ENCODE results near the gene PRX. TPM values are rescaled to one million over a fixed set of nuclear protein-coding genes. Genes with fewer than 3 reads are reported as not detected.

The PRX gene
- total RNA-seq, 1 donor from 2014 or later = 0.96 TPM

DNA sequence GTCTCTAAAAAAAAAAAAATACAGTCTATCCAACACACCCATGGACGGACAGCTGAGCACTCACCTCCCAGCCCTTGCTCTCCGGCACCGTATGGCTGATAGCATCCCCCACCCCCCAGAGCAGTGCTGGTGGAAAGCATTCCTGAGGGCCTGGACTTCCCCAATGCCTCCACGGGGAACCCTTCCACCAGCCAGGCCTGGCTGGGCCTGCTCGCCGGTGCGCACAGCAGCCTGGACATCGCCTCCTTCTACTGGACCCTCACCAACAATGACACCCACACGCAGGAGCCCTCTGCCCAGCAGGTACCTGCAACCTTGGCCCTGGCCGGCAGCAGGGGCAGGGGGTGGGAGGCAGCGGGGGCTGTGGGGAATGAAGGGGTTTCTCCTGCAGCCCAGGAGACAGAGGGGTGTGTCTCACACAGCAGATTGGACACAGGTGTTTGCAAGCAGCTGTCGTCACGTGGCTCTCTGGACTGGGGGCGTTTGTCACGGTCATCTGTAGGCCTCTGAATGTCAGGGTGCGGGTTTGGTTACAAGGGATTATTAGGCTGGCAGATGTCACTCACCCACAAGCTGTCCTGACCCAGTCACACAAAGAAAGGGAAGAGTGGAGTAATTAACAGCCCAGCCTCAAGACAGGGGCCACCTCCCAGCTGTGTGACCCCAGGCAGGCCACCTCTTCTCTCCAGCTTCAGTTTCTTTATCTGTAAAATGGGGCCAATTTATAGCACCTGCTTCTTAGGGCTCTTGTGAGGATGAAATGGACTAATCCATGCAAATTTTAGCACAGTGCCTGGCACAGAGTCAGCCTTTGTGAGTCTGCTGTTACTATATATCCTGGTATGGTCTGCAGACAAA is 45.4 kb downstream of the PRX start:
- DNase-seq (ENCODE audit: low spot score, unreplicated experiment) = no peak
- H3K27me3 Mint-ChIP-seq = no peaks in the 10 kb centered on the region
- peaks cover 4% of the 10 kb centered on the region for H3K36me3 Mint-ChIP-seq (ENCODE audit: insufficient read depth)
- H3K4me1 Mint-ChIP-seq (ENCODE audit: low read depth) = peaks cover 13% of the 10 kb centered on the region
- TF ChIP-seq, protein P1, sequence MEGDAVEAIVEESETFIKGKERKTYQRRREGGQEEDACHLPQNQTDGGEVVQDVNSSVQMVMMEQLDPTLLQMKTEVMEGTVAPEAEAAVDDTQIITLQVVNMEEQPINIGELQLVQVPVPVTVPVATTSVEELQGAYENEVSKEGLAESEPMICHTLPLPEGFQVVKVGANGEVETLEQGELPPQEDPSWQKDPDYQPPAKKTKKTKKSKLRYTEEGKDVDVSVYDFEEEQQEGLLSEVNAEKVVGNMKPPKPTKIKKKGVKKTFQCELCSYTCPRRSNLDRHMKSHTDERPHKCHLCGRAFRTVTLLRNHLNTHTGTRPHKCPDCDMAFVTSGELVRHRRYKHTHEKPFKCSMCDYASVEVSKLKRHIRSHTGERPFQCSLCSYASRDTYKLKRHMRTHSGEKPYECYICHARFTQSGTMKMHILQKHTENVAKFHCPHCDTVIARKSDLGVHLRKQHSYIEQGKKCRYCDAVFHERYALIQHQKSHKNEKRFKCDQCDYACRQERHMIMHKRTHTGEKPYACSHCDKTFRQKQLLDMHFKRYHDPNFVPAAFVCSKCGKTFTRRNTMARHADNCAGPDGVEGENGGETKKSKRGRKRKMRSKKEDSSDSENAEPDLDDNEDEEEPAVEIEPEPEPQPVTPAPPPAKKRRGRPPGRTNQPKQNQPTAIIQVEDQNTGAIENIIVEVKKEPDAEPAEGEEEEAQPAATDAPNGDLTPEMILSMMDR (IDR thresholded peaks at IDR 0.05; ENCODE audit: unreplicated experiment) = no peak
- no peak overlapping the region for H3K27ac Mint-ChIP-seq
- H3K4me3 Mint-ChIP-seq (ENCODE audit: low read depth) = no peak overlapping the region
- H3K9me3 Mint-ChIP-seq (ENCODE audit: low read depth) = no peaks in the 10 kb centered on the region

DNA sequence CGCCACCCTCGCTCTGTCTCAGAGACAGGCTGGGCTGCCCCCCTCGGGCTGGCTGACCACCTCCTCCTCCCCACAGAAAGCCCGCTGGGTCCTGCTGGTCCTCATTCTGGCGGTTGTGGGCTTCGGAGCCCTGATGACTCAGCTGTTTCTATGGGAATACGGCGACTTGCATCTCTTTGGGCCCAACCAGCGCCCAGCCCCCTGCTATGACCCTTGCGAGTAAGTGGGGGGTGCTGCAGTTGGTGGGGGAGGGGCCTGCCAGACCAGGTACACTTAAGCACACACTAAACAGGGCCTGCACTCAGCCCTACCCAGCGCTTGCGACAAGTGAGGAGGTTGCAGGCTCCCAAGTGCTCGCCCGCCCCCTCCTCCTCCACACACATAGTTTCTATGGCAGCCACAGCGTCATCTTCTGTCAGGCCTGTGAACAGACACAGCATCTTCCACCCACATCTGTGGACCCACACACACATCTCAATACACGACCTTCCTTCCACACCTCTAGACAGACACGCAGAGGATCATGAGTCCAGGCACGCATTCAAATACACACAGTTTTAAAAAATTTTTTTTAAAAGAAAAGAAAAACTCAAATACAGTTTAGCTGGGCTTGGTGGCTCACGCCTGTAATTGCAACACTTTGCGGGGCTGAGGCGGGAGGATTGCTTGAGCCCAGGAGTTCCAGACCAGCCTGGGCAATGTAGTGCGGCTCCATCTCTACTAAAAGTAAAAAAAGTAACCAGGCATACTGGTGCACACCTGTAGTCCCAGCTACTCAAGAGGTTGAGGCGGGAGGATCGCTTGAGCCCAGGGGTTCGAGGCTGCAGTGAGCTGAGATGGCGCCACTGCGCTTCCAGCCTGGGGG is 46.2 kb downstream of the PRX start:
- H3K27ac Mint-ChIP-seq = peak overlapping the region; percentile 88
- TF ChIP-seq, protein P1 (IDR thresholded peaks at IDR 0.05; ENCODE audit: unreplicated experiment) = no peak
- no peaks in the 10 kb centered on the region for H3K27me3 Mint-ChIP-seq
- peak overlapping the region; percentile 77 for H3K4me3 Mint-ChIP-seq (ENCODE audit: low read depth)
- peaks cover 4% of the 10 kb centered on the region for H3K36me3 Mint-ChIP-seq (ENCODE audit: insufficient read depth)
- H3K4me1 Mint-ChIP-seq (ENCODE audit: low read depth) = peaks cover 13% of the 10 kb centered on the region
- no peaks in the 10 kb centered on the region for H3K9me3 Mint-ChIP-seq (ENCODE audit: low read depth)
- DNase-seq (ENCODE audit: low spot score, unreplicated experiment) = peak; percentile 60

DNA sequence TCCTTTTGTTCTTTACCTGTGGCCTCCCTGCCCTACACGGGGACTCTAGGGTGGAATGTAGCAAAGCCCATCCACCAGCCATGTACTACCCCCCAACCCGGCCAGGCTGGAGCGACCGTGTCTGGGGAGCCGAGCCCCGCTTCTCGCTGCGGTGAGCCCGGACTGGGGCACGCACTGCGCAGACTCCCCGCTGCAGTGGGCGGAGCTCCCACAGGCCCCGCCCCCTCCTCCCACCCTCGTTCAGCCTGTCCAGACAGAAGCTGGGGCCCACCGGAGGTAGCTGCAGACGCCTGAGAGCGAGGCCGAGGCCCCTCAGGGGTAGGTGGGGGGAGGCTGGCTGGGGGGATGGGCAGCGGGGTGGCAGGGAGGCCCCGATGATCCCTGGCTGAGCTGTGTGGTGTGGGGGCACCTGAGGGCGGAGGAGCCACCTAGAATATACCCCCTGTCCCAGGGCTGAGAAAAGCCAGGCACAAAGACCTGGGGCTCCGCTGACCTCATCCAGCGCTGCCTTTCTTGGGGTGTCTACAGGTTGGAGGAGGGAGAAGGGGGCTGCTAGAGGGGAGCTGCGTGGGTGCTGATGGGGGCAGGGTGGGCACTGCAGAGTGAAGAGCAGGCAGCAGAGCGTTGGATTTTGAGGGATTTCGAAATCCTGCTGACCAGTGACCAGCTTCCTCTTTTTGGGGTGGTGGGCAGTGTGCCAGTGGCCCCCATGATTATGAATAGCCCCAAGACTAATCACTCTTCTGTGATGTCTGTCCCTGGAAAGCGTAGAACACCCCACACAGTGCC is 47.4 kb downstream of the PRX start:
- DNase-seq (ENCODE audit: low spot score, unreplicated experiment) = peak; percentile 88
- Mint-ChIP-seq H3K4me1 (ENCODE audit: low read depth) (peaks cover 13% of the 10 kb centered on the region), H3K36me3 (ENCODE audit: insufficient read depth) (peaks cover 4% of the 10 kb centered on the region), H3K27me3 (no peaks in the 10 kb centered on the region), H3K27ac (peak overlapping the region; percentile 91), H3K9me3 (ENCODE audit: low read depth) (no peaks in the 10 kb centered on the region), H3K4me3 (ENCODE audit: low read depth) (peak overlapping the region; percentile 77)
- TF ChIP-seq, protein P1 (IDR thresholded peaks at IDR 0.05; ENCODE audit: unreplicated experiment) = no peak

DNA sequence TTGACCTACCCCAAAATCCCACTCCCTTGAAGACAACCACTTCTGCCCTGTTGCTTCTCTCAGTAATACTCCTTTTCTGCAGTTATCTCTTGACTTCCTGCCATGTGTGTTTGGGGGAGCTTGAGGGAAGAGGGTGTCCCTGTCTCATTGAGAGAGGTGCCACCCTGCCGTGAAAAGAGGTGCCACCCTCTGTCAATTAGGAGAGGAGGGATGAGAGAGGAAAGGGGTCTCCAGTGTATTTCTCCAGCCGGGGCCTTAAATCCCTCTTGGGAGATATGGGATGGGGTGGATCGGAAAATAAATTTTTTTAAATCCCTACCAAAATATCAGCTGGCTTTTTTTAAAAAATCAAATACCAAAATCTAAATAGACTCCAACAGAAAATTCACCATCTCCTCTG is 48.2 kb downstream of the PRX start:
- Mint-ChIP-seq H3K4me1 (ENCODE audit: low read depth) (peaks cover 13% of the 10 kb centered on the region), H3K9me3 (ENCODE audit: low read depth) (no peaks in the 10 kb centered on the region), H3K27ac (peak overlapping the region; percentile 91), H3K4me3 (ENCODE audit: low read depth) (peak overlapping the region; percentile 77), H3K36me3 (ENCODE audit: insufficient read depth) (peaks cover 4% of the 10 kb centered on the region), H3K27me3 (no peaks in the 10 kb centered on the region)
- TF ChIP-seq, protein P1 (IDR thresholded peaks at IDR 0.05; ENCODE audit: unreplicated experiment) = no peak
- no peak for DNase-seq (ENCODE audit: low spot score, unreplicated experiment)

DNA sequence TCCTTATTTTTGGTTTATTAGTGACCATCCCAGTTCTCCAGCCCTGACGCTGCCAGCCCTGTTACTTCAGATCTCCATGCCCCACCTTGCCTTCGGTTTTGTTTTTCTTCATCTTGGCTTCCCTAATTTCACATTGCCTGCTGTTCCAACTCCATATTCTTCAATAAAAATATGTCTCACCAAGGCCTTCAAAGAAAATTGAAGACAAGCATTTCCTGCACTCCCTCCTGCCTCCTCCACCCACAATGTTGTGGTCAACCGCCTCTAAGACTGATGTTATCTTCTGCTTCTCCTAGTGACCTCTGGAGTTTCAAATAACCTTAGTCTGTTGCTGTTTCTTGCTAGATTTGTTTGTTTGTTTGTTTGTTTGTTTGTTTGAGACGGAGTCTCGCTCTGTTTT is 50.1 kb downstream of the PRX start:
- Mint-ChIP-seq H3K36me3 (ENCODE audit: insufficient read depth) (peaks cover 6% of the 10 kb centered on the region), H3K27ac (no peak overlapping the region), H3K9me3 (ENCODE audit: low read depth) (no peaks in the 10 kb centered on the region), H3K27me3 (no peaks in the 10 kb centered on the region), H3K4me3 (ENCODE audit: low read depth) (no peak overlapping the region), H3K4me1 (ENCODE audit: low read depth) (peaks cover 13% of the 10 kb centered on the region)
- no peak for DNase-seq (ENCODE audit: low spot score, unreplicated experiment)
- TF ChIP-seq, protein P1 (IDR thresholded peaks at IDR 0.05; ENCODE audit: unreplicated experiment) = no peak

Measured in progenitor cell of endocrine pancreas (in vitro differentiated cells).